ENCODE data around the gene ILK.

DNA sequence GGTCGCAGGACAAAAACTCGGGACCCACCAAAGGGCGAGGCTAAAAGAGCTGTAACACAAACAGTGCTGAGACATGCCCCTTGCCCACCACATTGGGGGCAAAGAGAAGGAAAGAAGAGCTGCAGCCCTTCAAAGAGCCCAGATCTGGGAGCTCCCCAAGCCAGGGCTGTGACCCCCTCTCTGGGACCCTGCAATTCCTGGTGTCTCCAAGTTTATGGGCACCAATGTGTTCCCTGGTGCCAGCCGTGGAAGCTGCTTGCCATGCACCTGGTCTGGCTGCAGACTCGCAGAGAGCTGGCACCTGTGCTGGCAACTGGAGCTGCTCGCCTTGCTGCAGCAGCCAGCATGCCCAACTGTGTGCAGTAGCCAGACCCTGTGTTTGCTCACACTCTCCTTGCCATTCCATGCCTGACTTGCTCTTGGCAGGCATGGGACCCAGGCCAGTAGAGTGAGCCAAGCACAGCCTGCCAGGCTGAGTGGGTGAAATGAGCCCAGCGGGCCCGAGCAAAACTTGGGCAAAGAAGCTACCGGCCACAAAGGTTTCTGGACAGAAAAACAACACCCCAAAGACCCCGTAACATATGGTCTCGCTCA, 16.1 kb upstream of the ILK start:
- TF ChIP-seq, protein P1, sequence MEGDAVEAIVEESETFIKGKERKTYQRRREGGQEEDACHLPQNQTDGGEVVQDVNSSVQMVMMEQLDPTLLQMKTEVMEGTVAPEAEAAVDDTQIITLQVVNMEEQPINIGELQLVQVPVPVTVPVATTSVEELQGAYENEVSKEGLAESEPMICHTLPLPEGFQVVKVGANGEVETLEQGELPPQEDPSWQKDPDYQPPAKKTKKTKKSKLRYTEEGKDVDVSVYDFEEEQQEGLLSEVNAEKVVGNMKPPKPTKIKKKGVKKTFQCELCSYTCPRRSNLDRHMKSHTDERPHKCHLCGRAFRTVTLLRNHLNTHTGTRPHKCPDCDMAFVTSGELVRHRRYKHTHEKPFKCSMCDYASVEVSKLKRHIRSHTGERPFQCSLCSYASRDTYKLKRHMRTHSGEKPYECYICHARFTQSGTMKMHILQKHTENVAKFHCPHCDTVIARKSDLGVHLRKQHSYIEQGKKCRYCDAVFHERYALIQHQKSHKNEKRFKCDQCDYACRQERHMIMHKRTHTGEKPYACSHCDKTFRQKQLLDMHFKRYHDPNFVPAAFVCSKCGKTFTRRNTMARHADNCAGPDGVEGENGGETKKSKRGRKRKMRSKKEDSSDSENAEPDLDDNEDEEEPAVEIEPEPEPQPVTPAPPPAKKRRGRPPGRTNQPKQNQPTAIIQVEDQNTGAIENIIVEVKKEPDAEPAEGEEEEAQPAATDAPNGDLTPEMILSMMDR (IDR thresholded peaks at IDR 0.05; ENCODE audit: low read length): no peak
- no peak for TF ChIP-seq EZH2 (IDR thresholded peaks at IDR 0.05; ENCODE audit: borderline replicate concordance, low read length)
